B cell (primary cell): ENCODE data around the gene LHX6.

Source experiments
- CTCF ChIP-seq: fragments of 200-600 bp; IDR thresholded peaks from one replicate; pipeline ENCODE4 v1.8.0; 2022; ENCODE audit warnings: antibody characterized with exemption, mild to moderate bottlenecking
- EZH2 ChIP-seq: IDR thresholded peaks from 2 replicates; pipeline ENCODE4 v1.6.1; 2012; ENCODE audit warnings: borderline replicate concordance, low read depth, mild to moderate bottlenecking, moderate library complexity, low read length; ENCODE audit not compliant: insufficient read depth, poor library complexity, severe bottlenecking

GRCh38 chr9:122176916-122177315, 51.8 kb downstream of the LHX6 start:
- TF ChIP-seq EZH2 (no peak), CTCF (no peak)
